Measurements from ENCODE around the gene CHRD. TPM values are rescaled to one million over a fixed set of nuclear protein-coding genes. Genes with fewer than 3 reads are reported as not detected.
"Not testable (repeated sequence)": the region's sequence is repeated elsewhere in the genome, so short reads cannot be mapped to it uniquely, and the experiment has no call there.

The CHRD gene
- total RNA-seq, 2 experiments from 2014 or later, result not detected

GRCh38 chr3:184430940-184431339 lies 51.1 kb downstream of the CHRD start:
- POLR2A ChIA-PET, result no interaction called here

DNA sequence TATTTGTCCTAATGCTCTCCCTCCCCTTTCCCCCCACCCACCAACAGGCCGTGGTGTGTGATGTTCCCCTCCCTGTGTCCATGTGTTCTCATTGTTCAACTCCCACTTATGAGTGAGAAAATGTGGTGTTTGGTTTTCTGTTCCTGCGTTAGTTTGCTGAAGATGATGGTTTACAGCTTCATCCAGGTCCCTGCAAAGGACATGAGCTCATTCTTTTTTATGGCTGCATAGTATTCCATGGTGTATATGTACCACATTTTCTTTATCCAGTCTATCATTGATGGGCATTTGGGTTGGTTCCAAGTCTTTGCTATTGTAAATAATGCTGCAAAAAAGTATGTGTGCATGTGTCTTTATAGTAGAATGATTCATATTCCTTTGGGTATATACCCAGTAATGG lies 53.3 kb downstream of the CHRD start:
- H3K27ac Mint-ChIP-seq; H3K4me1 Mint-ChIP-seq (ENCODE audit: low read depth); H3K27me3 Mint-ChIP-seq; CTCF ChIA-PET; ATAC-seq; POLR2A ChIA-PET; intact Hi-C loops (cut with micrococcal nuclease); DNase-seq; H3K36me3 Mint-ChIP-seq (ENCODE audit: low read depth); H3K9me3 Mint-ChIP-seq; H3K4me3 Mint-ChIP-seq: not testable (repeated sequence)

More at GRCh38 chr3:184430940-184431339, 51.1 kb downstream of the CHRD start:
- Mint-ChIP-seq H3K36me3 (ENCODE audit: low read depth) (no peaks in the 10 kb centered on the region), H3K9me3 (no peaks in the 10 kb centered on the region), H3K27ac (no peak overlapping the region), H3K4me1 (ENCODE audit: low read depth) (no peaks in the 10 kb centered on the region), H3K27me3 (no peaks in the 10 kb centered on the region), H3K4me3 (no peak overlapping the region)
- TF ChIP-seq CTCF (IDR thresholded peaks at IDR 0.05), result no peak
- ATAC-seq (no peak), DNase-seq (no peak)
- CTCF ChIA-PET, result interaction anchor here (0.9 to 1.9 kb wide), 2 partner anchors 83 to 110 kb away, joined by 3 to 4 read pairs; no protein-coding TSS in a partner anchor
- intact Hi-C loops (cut with micrococcal nuclease), result no loop called here

DNA sequence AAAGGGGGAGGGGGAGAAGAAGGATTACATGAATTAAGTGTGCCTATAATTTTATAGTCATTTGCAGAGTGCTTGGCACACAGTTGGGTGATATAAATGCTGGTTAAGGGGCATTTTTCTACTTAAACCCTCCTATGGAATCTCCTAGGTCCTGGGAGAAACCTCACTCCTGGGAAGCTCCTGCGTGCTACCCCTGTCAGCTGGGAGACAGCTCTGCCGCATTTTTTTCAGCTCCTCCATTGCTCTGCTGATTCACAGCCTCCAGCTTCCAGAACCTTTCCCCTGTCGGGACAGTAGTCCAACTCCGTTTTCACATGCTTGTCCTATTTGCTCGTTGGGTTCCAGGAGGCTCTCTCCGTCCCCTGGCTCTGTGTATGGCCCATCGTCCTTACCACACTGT lies 59.2 kb downstream of the CHRD start:
- ChIA-PET CTCF (interaction anchor here (1.2 kb wide), 1 partner anchor 102 kb away, joined by 4 read pairs; no protein-coding TSS in a partner anchor), POLR2A (no interaction called here)
- Mint-ChIP-seq H3K27ac (no peak overlapping the region), H3K9me3 (peaks cover 4% of the 10 kb centered on the region), H3K4me1 (ENCODE audit: low read depth) (peaks cover 5% of the 10 kb centered on the region), H3K36me3 (ENCODE audit: low read depth) (no peaks in the 10 kb centered on the region), H3K27me3 (peaks cover 1% of the 10 kb centered on the region), H3K4me3 (no peak overlapping the region)
- ATAC-seq (no peak), DNase-seq (no peak)
- intact Hi-C loops (cut with micrococcal nuclease), result no loop called here
- TF ChIP-seq CTCF (IDR thresholded peaks at IDR 0.05), result no peak

Other genes starting within 250 kb of the CHRD start
- gene EIF2B5, start 244.7 kb upstream of the CHRD start, total RNA-seq, result 10 to 100 TPM; 59.9 to 64.0 TPM
- gene DVL3, start 224.7 kb upstream of the CHRD start, total RNA-seq, result 10 to 100 TPM; 21.2 to 25.9 TPM
- gene AP2M1, start 205.2 kb upstream of the CHRD start, total RNA-seq, result 100 to 1,000 TPM; 211 to 223 TPM
- gene ABCF3, start 193.9 kb upstream of the CHRD start, total RNA-seq, result 10 to 100 TPM; 61.3 to 68.7 TPM
- gene VWA5B2, start 150.5 kb upstream of the CHRD start, total RNA-seq, result not detected
- 10 to 100 TPM; 40.0 to 44.5 TPM for gene ALG3, start 131.1 kb upstream of the CHRD start, total RNA-seq
- 1 to 10 TPM; 7.8 to 8.7 TPM for gene EEF1AKMT4, start 130.4 kb upstream of the CHRD start, total RNA-seq
- under 1 TPM; 0.18 to 0.22 TPM for gene CAMK2N2, start 118.5 kb upstream of the CHRD start, total RNA-seq
- not detected for gene ECE2, start 104.0 kb upstream of the CHRD start, total RNA-seq
- 100 to 1,000 TPM; 220 to 221 TPM for gene PSMD2, start 80.8 kb upstream of the CHRD start, total RNA-seq
- 100 to 1,000 TPM; 429 to 437 TPM for gene EIF4G1, start 65.4 kb upstream of the CHRD start, total RNA-seq
- gene FAM131A, start 42.5 kb upstream of the CHRD start, total RNA-seq, result 1 to 10 TPM; 4.0 to 5.5 TPM
- 1 to 10 TPM; 4.0 to 4.2 TPM for gene CLCN2, start 18.4 kb upstream of the CHRD start, total RNA-seq
- 100 to 1,000 TPM; 166 to 169 TPM for gene POLR2H, start 18.3 kb upstream of the CHRD start, total RNA-seq
- not detected for gene THPO, start 1.8 kb upstream of the CHRD start, total RNA-seq
- gene EPHB3, start 181.7 kb downstream of the CHRD start, total RNA-seq, result under 1 TPM in 1 of 2 experiments, not detected in 1; 0.07 TPM